Naive thymus-derived CD8-positive, alpha-beta T cell (primary cell): ENCODE results near the gene HIPK1. TPM values are rescaled to one million over a fixed set of nuclear protein-coding genes. Genes with fewer than 3 reads are reported as not detected.

ENCODE experiments used
- ATAC-seq, 2 donors: fragments of 150-1000 bp; cut with Tn5 transposase in 1 of 2; sonication (Bioruptor Pico), chemical (Tn5 transposase) in 1 of 2; 1 replicate in 1 of 2; 2 replicates in 1 of 2; pipeline ENCODE4 v1.10.0; 2021; ENCODE audit warnings: mild to moderate bottlenecking in 2 of 2, moderate library complexity in 2 of 2
- POLR2A ChIA-PET: fragments of 350-600 bp; sonication (Branson Sonifier 250); formaldehyde crosslinking; loops from one replicate; lab custom pipeline; 2021; ENCODE audit warnings: antibody characterized with exemption; lab: Charles Lee
- DNase-seq, 10 donors: peaks; one replicate each; pipeline versions ENCODE4 v3.0.0 to v3.0.0-alpha.2; 2020 to 2022
- H3K27ac Mint-ChIP-seq, 10 donors: one replicate each; pipeline ENCODE4 v1.8.0; 2020 to 2022; ENCODE audit warnings: mild to moderate bottlenecking in 10 of 10, mixed read lengths in 10 of 10, moderate library complexity in 4 of 10, inconsistent platforms in 1 of 10
- H3K27me3 Mint-ChIP-seq, 5 donors: one replicate each; pipeline ENCODE4 v1.8.0; 2021 to 2022; ENCODE audit warnings: mixed read lengths in 5 of 5
- H3K36me3 Mint-ChIP-seq, 3 donors: one replicate each; pipeline ENCODE4 v1.8.0; 2020 to 2022; ENCODE audit warnings: mixed read lengths in 3 of 3, mild to moderate bottlenecking in 2 of 3, inconsistent platforms in 1 of 3
- H3K4me1 Mint-ChIP-seq, 4 donors: one replicate each; pipeline ENCODE4 v1.8.0; 2021 to 2022; ENCODE audit warnings: mixed read lengths in 4 of 4
- H3K4me3 Mint-ChIP-seq, 10 donors: one replicate each; pipeline ENCODE4 v1.8.0; 2020 to 2022; ENCODE audit warnings: mild to moderate bottlenecking in 10 of 10, mixed read lengths in 10 of 10, moderate library complexity in 6 of 10, inconsistent platforms in 1 of 10
- H3K9me3 Mint-ChIP-seq, 9 donors: one replicate each; pipeline ENCODE4 v1.8.0; 2020 to 2022; ENCODE audit warnings: mixed read lengths in 9 of 9, mild to moderate bottlenecking in 3 of 9, inconsistent platforms in 1 of 9, moderate library complexity in 1 of 9
- polyA plus RNA-seq, 3 donors: library from polyadenylated mRNA; unstranded; fragments of 300-500 nt; fragmentation: Illumina TruSeq; gene quantifications; one replicate each; pipeline ENCODE4 v1.2.3, GENCODE V29; 2021
- total RNA-seq, 8 experiments: library from RNA in 2 of 8; stranded (reverse) in 2 of 8; gene quantifications; one replicate each; pipeline ENCODE4 v1.2.3 and lab custom pipeline; 2021 to 2026

HIPK1 gene
- total and polyA plus RNA-seq, 5 experiments from 2014 or later: 14.5 to 138 (median 19.3) TPM

- peaks cover 0 to 2% (median 0%) of the 10 kb centered on the region in 3 donors for H3K36me3 Mint-ChIP-seq
- ATAC-seq: no peak
- peaks cover 0 to 1% (median 0%) of the 10 kb centered on the region in 5 donors for H3K27me3 Mint-ChIP-seq
- no peak overlapping the region for H3K4me3 Mint-ChIP-seq
- peaks cover 0 to 3% (median 0%) of the 10 kb centered on the region in 9 donors for H3K9me3 Mint-ChIP-seq
- peaks cover 0 to 4% (median 2%) of the 10 kb centered on the region in 4 donors for H3K4me1 Mint-ChIP-seq
- POLR2A ChIA-PET: no interaction called here
- no peak overlapping the region for H3K27ac Mint-ChIP-seq
- no peak for DNase-seq
Measured at GRCh38 chr1:113987259-113987658, 58.1 kb downstream of the HIPK1 start.

- DNase-seq (no peak), ATAC-seq (no peak)
- H3K4me3 Mint-ChIP-seq: no peak overlapping the region
- no peak overlapping the region for H3K27ac Mint-ChIP-seq
- POLR2A ChIA-PET: no interaction called here
- H3K27me3 Mint-ChIP-seq: peaks cover 0 to 5% (median 0%) of the 10 kb centered on the region in 5 donors
- H3K4me1 Mint-ChIP-seq: no peaks in the 10 kb centered on the region
- H3K36me3 Mint-ChIP-seq: peaks cover 0 to 21% (median 14%) of the 10 kb centered on the region in 3 donors
- peaks cover 6 to 23% (median 16%) of the 10 kb centered on the region in 9 donors for H3K9me3 Mint-ChIP-seq
Measured at GRCh38 chr1:113990530-113990929, 61.4 kb downstream of the HIPK1 start.

- Mint-ChIP-seq H3K27ac (no peak overlapping the region), H3K36me3 (peaks cover 0 to 24% (median 15%) of the 10 kb centered on the region in 3 donors), H3K9me3 (peaks cover 7 to 28% (median 19%) of the 10 kb centered on the region in 9 donors), H3K4me1 (no peaks in the 10 kb centered on the region), H3K4me3 (no peak overlapping the region), H3K27me3 (peaks cover 0 to 5% (median 0%) of the 10 kb centered on the region in 5 donors)
- no peak for ATAC-seq
- DNase-seq: no peak
- POLR2A ChIA-PET: no interaction called here
Measured at GRCh38 chr1:113990961-113991360, 61.8 kb downstream of the HIPK1 start.

GRCh38 chr1:113991467-113991997, 62.4 kb downstream of the HIPK1 start:
- peaks cover 9 to 32% (median 19%) of the 10 kb centered on the region in 9 donors for H3K9me3 Mint-ChIP-seq
- H3K36me3 Mint-ChIP-seq: peaks cover 0 to 24% (median 15%) of the 10 kb centered on the region in 3 donors
- no peak for ATAC-seq
- H3K27me3 Mint-ChIP-seq: peaks cover 0 to 5% (median 0%) of the 10 kb centered on the region in 5 donors
- H3K4me3 Mint-ChIP-seq: no peak overlapping the region
- no peaks in the 10 kb centered on the region for H3K4me1 Mint-ChIP-seq
- H3K27ac Mint-ChIP-seq: no peak overlapping the region
- DNase-seq: no peak
- POLR2A ChIA-PET: no interaction called here

GRCh38 chr1:113993072-113993471, 63.9 kb downstream of the HIPK1 start:
- Mint-ChIP-seq H3K4me1 (peaks cover 0 to 2% (median under 1%) of the 10 kb centered on the region in 4 donors), H3K4me3 (no peak overlapping the region), H3K9me3 (peaks cover 9 to 32% (median 23%) of the 10 kb centered on the region in 9 donors), H3K27ac (no peak overlapping the region), H3K36me3 (peaks cover 0 to 24% (median 19%) of the 10 kb centered on the region in 3 donors), H3K27me3 (peaks cover 0 to 6% (median 0%) of the 10 kb centered on the region in 5 donors)
- POLR2A ChIA-PET: no interaction called here
- ATAC-seq: no peak
- DNase-seq: no peak

- H3K4me3 Mint-ChIP-seq: no peak overlapping the region
- peaks cover 0 to 8% (median 0%) of the 10 kb centered on the region in 5 donors for H3K27me3 Mint-ChIP-seq
- peaks cover 4 to 9% (median 5%) of the 10 kb centered on the region in 4 donors for H3K4me1 Mint-ChIP-seq
- H3K36me3 Mint-ChIP-seq: peaks cover 0 to 24% (median 19%) of the 10 kb centered on the region in 3 donors
- no peak for ATAC-seq
- H3K27ac Mint-ChIP-seq: no peak overlapping the region
- POLR2A ChIA-PET: no interaction called here
- DNase-seq: no peak
- H3K9me3 Mint-ChIP-seq: peaks cover 9 to 32% (median 23%) of the 10 kb centered on the region in 9 donors
Measured at GRCh38 chr1:113993766-113994165, 64.6 kb downstream of the HIPK1 start.

- no peak for ATAC-seq
- Mint-ChIP-seq H3K27me3 (peaks cover 0 to 7% (median 0%) of the 10 kb centered on the region in 5 donors), H3K36me3 (peaks cover 0 to 24% (median 19%) of the 10 kb centered on the region in 3 donors), H3K4me1 (peaks cover 4 to 9% (median 5%) of the 10 kb centered on the region in 4 donors), H3K9me3 (peaks cover 9 to 32% (median 23%) of the 10 kb centered on the region in 9 donors), H3K27ac (no peak overlapping the region), H3K4me3 (no peak overlapping the region)
- DNase-seq: no peak
- POLR2A ChIA-PET: interaction anchor here (0.7 kb wide), 2 partner anchors 12 to 345 kb away, joined by 3 to 5 read pairs; no protein-coding TSS in a partner anchor
Measured at GRCh38 chr1:113995382-113995781, 66.3 kb downstream of the HIPK1 start.

GRCh38 chr1:113998361-113998760, 69.2 kb downstream of the HIPK1 start:
- H3K9me3 Mint-ChIP-seq: peaks cover 9 to 29% (median 23%) of the 10 kb centered on the region in 9 donors
- H3K4me3 Mint-ChIP-seq: no peak overlapping the region
- DNase-seq (no peak), ATAC-seq (no peak)
- POLR2A ChIA-PET: no interaction called here
- H3K27me3 Mint-ChIP-seq: peaks cover 0 to 11% (median 0%) of the 10 kb centered on the region in 5 donors
- H3K4me1 Mint-ChIP-seq: peaks cover 4 to 9% (median 5%) of the 10 kb centered on the region in 4 donors
- peaks cover 0 to 19% (median 19%) of the 10 kb centered on the region in 3 donors for H3K36me3 Mint-ChIP-seq
- H3K27ac Mint-ChIP-seq: peak overlapping the region in 1 of 10 donors; percentile 13

GRCh38 chr1:113999233-113999632, 70.1 kb downstream of the HIPK1 start:
- H3K4me1 Mint-ChIP-seq: peaks cover 4 to 9% (median 5%) of the 10 kb centered on the region in 4 donors
- peaks cover 8 to 24% (median 18%) of the 10 kb centered on the region in 9 donors for H3K9me3 Mint-ChIP-seq
- H3K27ac Mint-ChIP-seq: no peak overlapping the region

GRCh38 chr1:113999799-114000198, 70.7 kb downstream of the HIPK1 start:
- POLR2A ChIA-PET: no interaction called here
- Mint-ChIP-seq H3K4me1 (peaks cover 4 to 9% (median 5%) of the 10 kb centered on the region in 4 donors), H3K36me3 (peaks cover 0 to 12% (median 10%) of the 10 kb centered on the region in 3 donors), H3K4me3 (no peak overlapping the region), H3K27me3 (peaks cover 2 to 10% (median 3%) of the 10 kb centered on the region in 5 donors), H3K9me3 (peaks cover 6 to 18% (median 12%) of the 10 kb centered on the region in 9 donors), H3K27ac (no peak overlapping the region)
- ATAC-seq: no peak
- DNase-seq: no peak

More at GRCh38 chr1:113999233-113999632, 70.1 kb downstream of the HIPK1 start:
- peaks cover 0 to 10% (median 2%) of the 10 kb centered on the region in 5 donors for H3K27me3 Mint-ChIP-seq
- no peak for DNase-seq
- H3K36me3 Mint-ChIP-seq: peaks cover 0 to 16% (median 16%) of the 10 kb centered on the region in 3 donors
- H3K4me3 Mint-ChIP-seq: no peak overlapping the region
- POLR2A ChIA-PET: no interaction called here
- no peak for ATAC-seq

- DNase-seq (no peak), ATAC-seq (no peak)
- H3K36me3 Mint-ChIP-seq: peaks cover 0 to 6% (median 4%) of the 10 kb centered on the region in 3 donors
- peaks cover 2 to 12% (median 3%) of the 10 kb centered on the region in 5 donors for H3K27me3 Mint-ChIP-seq
- H3K27ac Mint-ChIP-seq: no peak overlapping the region
- H3K4me3 Mint-ChIP-seq: no peak overlapping the region
- H3K9me3 Mint-ChIP-seq: peaks cover 3 to 12% (median 6%) of the 10 kb centered on the region in 9 donors
- H3K4me1 Mint-ChIP-seq: peaks cover 4 to 9% (median 5%) of the 10 kb centered on the region in 4 donors
- POLR2A ChIA-PET: no interaction called here
Measured at GRCh38 chr1:114000406-114000805, 71.3 kb downstream of the HIPK1 start.

GRCh38 chr1:114002492-114003239, 73.5 kb downstream of the HIPK1 start:
- H3K27ac Mint-ChIP-seq: peak overlapping the region in 2 of 10 donors; percentile 20 to 21
- POLR2A ChIA-PET: no interaction called here
- peaks cover 4 to 9% (median 5%) of the 10 kb centered on the region in 4 donors for H3K4me1 Mint-ChIP-seq
- ATAC-seq: no peak
- H3K27me3 Mint-ChIP-seq: peaks cover 3 to 12% (median 7%) of the 10 kb centered on the region in 5 donors
- no peaks in the 10 kb centered on the region for H3K9me3 Mint-ChIP-seq
- no peak overlapping the region for H3K4me3 Mint-ChIP-seq
- DNase-seq: no peak
- H3K36me3 Mint-ChIP-seq: no peaks in the 10 kb centered on the region
